Upper lobe of right lung (tissue), 1 donor: Measurements from ENCODE around the gene SLC1A7. TPM values are rescaled to one million over a fixed set of nuclear protein-coding genes. Genes with fewer than 3 reads are reported as not detected.

Source experiments
- ATAC-seq: fragments of 200-7000 bp; cut with Tn5 transposase; one replicate; pipeline ENCODE4 v1.9.1; 2020; ENCODE audit warnings: mild to moderate bottlenecking, moderate library complexity
- DNase-seq: peaks from one replicate; pipeline ENCODE4 v3.0.0-alpha.2; 2020
- H3K27ac ChIP-seq: fragments of 200-600 bp; one replicate; pipeline ENCODE4 v1.8.0; 2022
- H3K27me3 ChIP-seq: fragments of 200-600 bp; one replicate; pipeline ENCODE4 v1.8.0; 2022; ENCODE audit warnings: mild to moderate bottlenecking
- H3K36me3 ChIP-seq: fragments of 200-600 bp; one replicate; pipeline ENCODE4 v1.8.0; 2022
- H3K4me1 ChIP-seq: fragments of 200-600 bp; one replicate; pipeline ENCODE4 v1.8.0; 2022
- H3K4me3 ChIP-seq: fragments of 200-600 bp; one replicate; pipeline ENCODE4 v1.8.0; 2022; ENCODE audit warnings: mild to moderate bottlenecking
- H3K9me3 ChIP-seq: fragments of 200-600 bp; one replicate; pipeline ENCODE4 v1.8.0; 2022
- intact Hi-C: fragments of 100-400 bp; cut with DNase I; formaldehyde crosslinking; loops from one replicate; pipeline ENCODE4 v1.11.0; 2022
- long read RNA-seq: library from polyadenylated mRNA; unstranded; transcript quantifications from one replicate; pipeline ENCODE4 v2.0.0, GENCODE V29; 2021
- total RNA-seq: library from RNA; stranded (reverse); fragmentation: NEBNext Ultra II Directional; extraction: Animal tissue kit (Norgen Biotek cat#: 25700); gene quantifications from one replicate; pipeline ENCODE4 v1.2.1, GENCODE V29; 2021
- TF ChIP-seq, protein P1 (sequence below): fragments of 200-600 bp; IDR thresholded peaks from one replicate; pipeline ENCODE4 v1.8.0; 2022; ENCODE audit warnings: antibody characterized with exemption
- donor health status: DM: no; HTN: yes; CAD: no; lungs with severe emphysema.

SLC1A7 gene
- total RNA-seq, result 0.26 TPM
- long read RNA-seq, partial matches to known transcripts, result 1 of 1 reads
- long read RNA-seq, other reads (novel, unspliced or antisense), result 0 of 1 reads

DNA sequence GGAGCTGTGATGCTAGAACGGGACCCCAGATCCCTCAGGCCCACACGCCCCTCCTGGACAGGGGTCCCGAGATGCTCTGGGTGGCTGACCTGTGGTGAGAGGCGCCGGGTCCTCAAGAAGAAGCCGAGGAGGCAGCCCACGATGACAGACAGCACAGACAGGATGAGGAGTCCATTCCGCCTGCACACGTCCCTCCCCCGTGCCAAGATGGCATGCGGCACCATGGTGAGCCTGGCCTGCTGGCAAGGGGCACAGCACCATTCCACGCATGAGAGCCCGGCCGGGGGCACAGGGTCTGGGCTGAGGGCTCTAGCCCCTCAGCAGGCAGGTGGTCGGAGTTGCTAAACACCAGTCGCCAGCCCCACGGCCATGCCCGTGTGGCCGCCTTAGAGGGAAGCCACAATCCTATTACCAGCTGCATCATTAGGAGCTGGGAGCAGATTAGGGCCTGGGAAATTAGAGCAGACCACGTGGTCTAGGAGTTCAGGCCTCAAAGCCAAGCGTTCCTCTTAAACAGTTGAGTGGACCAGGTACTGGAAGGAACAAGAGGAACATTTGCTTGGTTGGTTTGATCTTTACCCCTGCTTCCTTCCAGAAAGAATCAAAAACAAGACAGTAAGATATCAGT lies at the start of gene SLC1A7:
Gene SLC1A7 (minus strand): TSS at position 413 of the 628 bp plus-strand sequence. CDS start 189 bp downstream, at position 224.
- H3K4me1 ChIP-seq, result peaks cover 33% of the 10 kb centered on the region
- H3K27ac ChIP-seq, result no peak within 1 kb of the TSS
- no peaks in the 10 kb centered on the region for H3K36me3 ChIP-seq
- DNase-seq (no peak), ATAC-seq (no peak)
- intact Hi-C loops, result no loop called here
- H3K4me3 ChIP-seq, result no peak within 1 kb of the TSS
- TF ChIP-seq, protein P1, sequence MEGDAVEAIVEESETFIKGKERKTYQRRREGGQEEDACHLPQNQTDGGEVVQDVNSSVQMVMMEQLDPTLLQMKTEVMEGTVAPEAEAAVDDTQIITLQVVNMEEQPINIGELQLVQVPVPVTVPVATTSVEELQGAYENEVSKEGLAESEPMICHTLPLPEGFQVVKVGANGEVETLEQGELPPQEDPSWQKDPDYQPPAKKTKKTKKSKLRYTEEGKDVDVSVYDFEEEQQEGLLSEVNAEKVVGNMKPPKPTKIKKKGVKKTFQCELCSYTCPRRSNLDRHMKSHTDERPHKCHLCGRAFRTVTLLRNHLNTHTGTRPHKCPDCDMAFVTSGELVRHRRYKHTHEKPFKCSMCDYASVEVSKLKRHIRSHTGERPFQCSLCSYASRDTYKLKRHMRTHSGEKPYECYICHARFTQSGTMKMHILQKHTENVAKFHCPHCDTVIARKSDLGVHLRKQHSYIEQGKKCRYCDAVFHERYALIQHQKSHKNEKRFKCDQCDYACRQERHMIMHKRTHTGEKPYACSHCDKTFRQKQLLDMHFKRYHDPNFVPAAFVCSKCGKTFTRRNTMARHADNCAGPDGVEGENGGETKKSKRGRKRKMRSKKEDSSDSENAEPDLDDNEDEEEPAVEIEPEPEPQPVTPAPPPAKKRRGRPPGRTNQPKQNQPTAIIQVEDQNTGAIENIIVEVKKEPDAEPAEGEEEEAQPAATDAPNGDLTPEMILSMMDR, result no peak
- no peaks in the 10 kb centered on the region for H3K9me3 ChIP-seq
- H3K27me3 ChIP-seq, result no peaks in the 10 kb centered on the region

DNA sequence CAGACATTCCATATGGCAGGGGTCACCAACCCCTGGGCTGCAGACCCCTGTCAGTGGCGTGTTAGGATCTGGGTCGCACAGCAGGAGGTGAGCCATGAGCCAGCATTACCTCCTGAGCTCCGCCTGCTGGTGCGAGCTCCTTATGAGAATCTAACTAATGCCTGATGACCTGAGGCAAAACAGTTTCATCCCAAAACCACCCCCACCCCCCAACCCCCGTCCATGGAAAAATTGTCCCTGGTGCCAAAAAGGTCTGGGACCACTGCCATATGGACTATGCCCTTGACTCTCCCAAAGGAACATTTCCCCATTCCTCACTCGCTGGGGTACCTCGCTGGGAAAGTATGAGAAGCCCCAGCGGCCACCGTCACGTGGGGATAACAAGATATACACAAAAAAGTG lies 47.8 kb upstream of the SLC1A7 start:
- Histone ChIP-seq H3K27ac (no peak overlapping the region), H3K4me1 (peaks cover 2% of the 10 kb centered on the region), H3K9me3 (no peaks in the 10 kb centered on the region), H3K4me3 (no peak overlapping the region), H3K27me3 (no peaks in the 10 kb centered on the region), H3K36me3 (no peaks in the 10 kb centered on the region)
- ATAC-seq, result no peak
- DNase-seq, result no peak
- intact Hi-C loops, result no loop called here
- TF ChIP-seq, protein P1, result no peak

DNA sequence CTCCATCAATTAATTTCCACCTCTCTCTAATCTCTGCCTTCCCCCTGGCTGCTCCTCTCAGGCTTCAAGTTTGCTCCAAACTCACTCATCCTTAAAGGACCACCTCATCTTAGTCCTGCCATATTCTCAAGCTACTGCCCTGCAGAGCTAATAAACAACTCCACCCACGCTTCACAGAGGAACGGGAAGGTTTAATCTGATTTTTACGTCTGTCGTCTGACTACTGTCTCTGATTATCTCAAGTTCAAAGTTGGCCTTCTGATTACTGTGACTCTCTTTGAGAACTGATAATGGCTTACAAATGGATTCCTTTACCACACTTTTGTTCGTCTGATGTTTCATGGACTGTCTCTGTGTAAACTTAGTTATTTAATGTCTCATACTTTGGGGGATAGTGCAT lies 46.6 kb upstream of the SLC1A7 start:
- Histone ChIP-seq H3K9me3 (no peaks in the 10 kb centered on the region), H3K4me1 (no peaks in the 10 kb centered on the region), H3K27me3 (no peaks in the 10 kb centered on the region), H3K36me3 (no peaks in the 10 kb centered on the region), H3K4me3 (no peak overlapping the region), H3K27ac (no peak overlapping the region)
- TF ChIP-seq, protein P1, result no peak
- intact Hi-C loops, result no loop called here
- ATAC-seq, result no peak
- DNase-seq, result no peak

DNA sequence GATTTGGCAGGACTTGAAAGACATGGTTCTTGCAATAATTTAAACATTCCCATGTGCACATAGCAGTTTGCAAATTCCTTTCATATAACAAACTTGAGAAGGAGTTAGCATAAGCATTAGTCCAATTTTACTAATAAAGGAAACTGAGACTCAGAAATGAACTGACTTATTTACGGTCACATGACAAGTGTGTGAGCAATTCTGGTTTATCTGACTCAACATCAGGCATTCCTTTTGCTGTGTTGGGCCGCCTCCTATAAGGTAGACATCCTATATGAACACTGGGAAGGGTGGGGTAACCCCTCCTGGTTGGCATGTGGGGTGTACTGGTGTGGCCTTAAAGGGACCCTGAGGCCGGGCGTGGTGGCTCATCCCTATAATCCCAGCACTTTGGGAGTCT lies 45.7 kb upstream of the SLC1A7 start:
- no peak for ATAC-seq
- Histone ChIP-seq H3K4me1 (no peaks in the 10 kb centered on the region), H3K27ac (no peak overlapping the region), H3K36me3 (no peaks in the 10 kb centered on the region), H3K9me3 (no peaks in the 10 kb centered on the region), H3K4me3 (no peak overlapping the region), H3K27me3 (no peaks in the 10 kb centered on the region)
- TF ChIP-seq, protein P1, result no peak
- DNase-seq, result no peak
- intact Hi-C loops, result no loop called here

DNA sequence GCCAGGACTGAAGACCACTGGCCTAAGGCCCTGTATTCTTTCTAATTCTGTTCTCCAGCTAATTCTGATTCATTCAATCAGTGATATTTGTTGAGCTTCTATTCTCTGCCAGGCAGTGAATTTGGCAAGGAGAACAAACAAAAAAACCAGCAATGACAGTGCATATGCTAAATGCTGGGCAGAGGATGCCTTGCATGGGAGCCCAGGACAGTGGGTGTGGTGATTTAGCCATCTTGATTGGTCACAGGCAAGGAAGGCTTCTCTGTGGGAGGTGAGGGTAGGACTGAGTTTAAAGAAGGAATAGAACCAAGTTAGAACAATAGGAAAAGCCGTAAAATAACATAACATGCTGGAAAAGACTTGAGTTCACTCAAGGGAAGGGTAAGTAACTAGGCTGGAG lies 45.0 kb upstream of the SLC1A7 start:
- Histone ChIP-seq H3K27me3 (no peaks in the 10 kb centered on the region), H3K9me3 (no peaks in the 10 kb centered on the region), H3K36me3 (no peaks in the 10 kb centered on the region), H3K27ac (no peak overlapping the region), H3K4me1 (peaks cover 2% of the 10 kb centered on the region), H3K4me3 (no peak overlapping the region)
- DNase-seq (no peak), ATAC-seq (no peak)
- TF ChIP-seq, protein P1, result no peak
- intact Hi-C loops, result no loop called here

DNA sequence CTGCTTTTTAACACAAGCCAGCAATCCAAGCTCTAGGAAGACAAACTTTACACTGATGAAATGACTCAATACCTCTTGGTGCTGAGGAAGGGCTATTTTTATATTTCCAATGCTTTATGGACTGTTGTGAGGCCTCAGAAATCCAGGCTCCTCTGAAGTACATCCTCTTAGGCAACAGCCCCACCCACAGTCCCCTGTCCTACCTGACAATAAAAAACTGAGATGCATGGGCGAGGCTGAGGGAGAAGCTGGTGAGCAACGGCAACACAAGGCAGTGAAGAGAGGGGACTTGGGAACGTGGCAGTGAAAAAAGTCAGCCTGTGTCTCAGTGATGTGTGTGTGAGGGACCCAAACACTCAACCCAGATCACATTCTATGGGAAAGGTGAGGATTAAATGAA lies 44.1 kb upstream of the SLC1A7 start:
- ATAC-seq (no peak), DNase-seq (no peak)
- TF ChIP-seq, protein P1, result no peak
- no peak overlapping the region for H3K27ac ChIP-seq
- no peaks in the 10 kb centered on the region for H3K36me3 ChIP-seq
- no peaks in the 10 kb centered on the region for H3K9me3 ChIP-seq
- no peak overlapping the region for H3K4me3 ChIP-seq
- intact Hi-C loops, result no loop called here
- H3K4me1 ChIP-seq, result peaks cover 10% of the 10 kb centered on the region
- H3K27me3 ChIP-seq, result no peaks in the 10 kb centered on the region
